ENCODE measurements around the gene DLGAP1. TPM values are rescaled to one million over a fixed set of nuclear protein-coding genes. Genes with fewer than 3 reads are reported as not detected.

The DLGAP1 gene
- total RNA-seq, 6 experiments from 2014 or later = 0.19 to 1.3 (median 0.62) TPM

DNA sequence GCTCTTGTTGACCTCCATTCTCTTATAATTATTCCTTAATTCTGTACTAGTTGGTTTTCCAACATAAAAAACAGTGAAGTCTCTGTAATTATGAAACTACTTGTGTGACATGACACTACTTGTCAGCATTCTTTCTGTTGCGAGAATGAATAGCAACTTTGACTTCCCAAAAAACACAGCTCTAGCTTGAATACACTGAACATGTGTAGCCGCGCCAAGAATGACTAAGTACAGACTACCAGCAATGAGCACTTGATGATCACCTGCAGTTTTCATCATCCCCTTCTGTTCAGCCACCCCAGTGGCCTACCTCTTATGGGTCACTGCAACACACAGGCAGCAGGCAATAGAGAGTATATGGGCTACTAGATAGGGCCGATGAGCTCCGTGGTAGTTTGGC lies 775.9 kb downstream of the DLGAP1 start:
- TF ChIP-seq, protein P1, sequence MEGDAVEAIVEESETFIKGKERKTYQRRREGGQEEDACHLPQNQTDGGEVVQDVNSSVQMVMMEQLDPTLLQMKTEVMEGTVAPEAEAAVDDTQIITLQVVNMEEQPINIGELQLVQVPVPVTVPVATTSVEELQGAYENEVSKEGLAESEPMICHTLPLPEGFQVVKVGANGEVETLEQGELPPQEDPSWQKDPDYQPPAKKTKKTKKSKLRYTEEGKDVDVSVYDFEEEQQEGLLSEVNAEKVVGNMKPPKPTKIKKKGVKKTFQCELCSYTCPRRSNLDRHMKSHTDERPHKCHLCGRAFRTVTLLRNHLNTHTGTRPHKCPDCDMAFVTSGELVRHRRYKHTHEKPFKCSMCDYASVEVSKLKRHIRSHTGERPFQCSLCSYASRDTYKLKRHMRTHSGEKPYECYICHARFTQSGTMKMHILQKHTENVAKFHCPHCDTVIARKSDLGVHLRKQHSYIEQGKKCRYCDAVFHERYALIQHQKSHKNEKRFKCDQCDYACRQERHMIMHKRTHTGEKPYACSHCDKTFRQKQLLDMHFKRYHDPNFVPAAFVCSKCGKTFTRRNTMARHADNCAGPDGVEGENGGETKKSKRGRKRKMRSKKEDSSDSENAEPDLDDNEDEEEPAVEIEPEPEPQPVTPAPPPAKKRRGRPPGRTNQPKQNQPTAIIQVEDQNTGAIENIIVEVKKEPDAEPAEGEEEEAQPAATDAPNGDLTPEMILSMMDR (IDR thresholded peaks at IDR 0.05) = no peak
- Mint-ChIP-seq H3K4me3 (no peak overlapping the region), H3K9me3 (peaks cover 6% of the 10 kb centered on the region; the same call in 1 of the 2 replicates), H3K36me3 (ENCODE audit: low read depth) (peaks cover 6% of the 10 kb centered on the region), H3K27ac (no peak overlapping the region), H3K4me1 (ENCODE audit: low read depth) (peaks cover 36% of the 10 kb centered on the region), H3K27me3 (ENCODE audit: insufficient read depth) (no peaks in the 10 kb centered on the region; the same call in 1 of the 2 replicates)
- DNase-seq = no peak

DNA sequence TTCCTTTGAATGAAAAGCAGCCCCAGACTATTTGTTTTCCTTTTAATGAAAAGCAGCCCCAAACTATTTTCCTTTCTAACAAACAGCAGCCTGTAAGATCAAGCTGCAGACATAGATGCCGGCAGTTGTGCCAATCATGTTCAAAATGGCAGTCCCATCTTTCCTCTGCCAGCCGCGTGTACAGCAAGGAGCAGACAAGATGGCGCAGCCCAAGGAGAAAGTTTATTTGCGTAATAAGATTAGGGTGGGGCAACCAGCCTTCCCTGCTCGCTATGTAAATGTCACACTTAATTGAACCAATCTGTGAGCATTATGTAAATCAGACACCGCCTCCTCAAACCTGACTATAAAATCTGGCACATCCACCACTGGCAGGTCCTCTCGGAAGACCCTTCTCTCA lies 779.1 kb downstream of the DLGAP1 start:
- DNase-seq = no peak
- Mint-ChIP-seq H3K27ac (no peak overlapping the region), H3K36me3 (ENCODE audit: low read depth) (no peaks in the 10 kb centered on the region), H3K4me1 (ENCODE audit: low read depth) (peaks cover 17% of the 10 kb centered on the region), H3K27me3 (ENCODE audit: insufficient read depth) (no peaks in the 10 kb centered on the region; the same call in 1 of the 2 replicates), H3K9me3 (no peaks in the 10 kb centered on the region), H3K4me3 (no peak overlapping the region)
- TF ChIP-seq, protein P1 (IDR thresholded peaks at IDR 0.05) = no peak

DNA sequence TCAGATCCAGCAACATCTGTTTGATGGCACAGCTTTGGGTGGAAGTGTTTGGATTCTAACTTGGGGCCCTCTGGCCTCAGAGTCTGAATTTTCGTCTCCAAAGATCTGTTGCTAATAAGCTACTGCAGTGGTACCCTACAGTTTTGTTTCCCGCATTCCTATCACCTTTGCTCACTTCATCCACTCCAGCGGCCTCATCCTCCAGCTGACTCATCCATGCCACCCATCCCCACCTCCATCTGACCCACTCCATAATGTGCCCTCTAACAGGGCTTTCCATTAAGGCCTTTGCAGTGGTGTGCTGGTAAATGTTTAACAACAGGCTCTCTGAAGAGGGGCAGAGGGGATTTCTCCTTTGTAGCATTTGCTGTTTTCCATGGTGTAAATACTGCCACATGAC lies 779.7 kb downstream of the DLGAP1 start:
- DNase-seq = peak; percentile 26
- Mint-ChIP-seq H3K27ac (no peak overlapping the region; the same call in 1 of the 2 replicates), H3K4me3 (peak overlapping the region; percentile 1; the same call in 1 of the 2 replicates)

DNA sequence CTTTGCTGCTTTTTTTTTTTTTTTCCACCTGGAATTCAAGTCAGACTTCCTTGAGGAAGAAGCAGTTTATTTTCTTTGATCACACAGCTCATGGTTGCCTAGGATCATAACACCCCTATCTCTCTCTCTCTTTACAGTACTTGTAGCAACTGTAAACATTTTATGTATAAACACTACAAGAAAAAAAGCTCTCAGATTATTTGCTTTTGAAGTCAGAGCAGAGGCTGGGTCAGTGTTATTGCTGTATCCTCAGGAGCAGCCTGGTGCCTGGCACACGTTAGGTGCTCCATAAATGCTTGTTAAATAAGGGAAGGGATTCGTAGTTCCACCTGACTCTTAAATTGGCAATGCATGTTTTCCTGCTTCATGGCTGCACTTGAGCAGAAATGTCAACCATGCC lies 783.9 kb downstream of the DLGAP1 start:
- Mint-ChIP-seq H3K4me1 (ENCODE audit: low read depth) (peaks cover 16% of the 10 kb centered on the region), H3K9me3 (no peaks in the 10 kb centered on the region), H3K36me3 (ENCODE audit: low read depth) (no peaks in the 10 kb centered on the region), H3K27me3 (ENCODE audit: insufficient read depth) (no peaks in the 10 kb centered on the region), H3K4me3 (no peak overlapping the region), H3K27ac (no peak overlapping the region)
- DNase-seq = no peak
- TF ChIP-seq, protein P1 (IDR thresholded peaks at IDR 0.05) = no peak

More for the DNA sequence above, 779.7 kb downstream of the DLGAP1 start:
- Mint-ChIP-seq H3K36me3 (ENCODE audit: low read depth) (no peaks in the 10 kb centered on the region), H3K27me3 (ENCODE audit: insufficient read depth) (no peaks in the 10 kb centered on the region; the same call in 1 of the 2 replicates), H3K9me3 (no peaks in the 10 kb centered on the region), H3K4me1 (ENCODE audit: low read depth) (peaks cover 17% of the 10 kb centered on the region)
- TF ChIP-seq, protein P1 (IDR thresholded peaks at IDR 0.05) = no peak

DNA sequence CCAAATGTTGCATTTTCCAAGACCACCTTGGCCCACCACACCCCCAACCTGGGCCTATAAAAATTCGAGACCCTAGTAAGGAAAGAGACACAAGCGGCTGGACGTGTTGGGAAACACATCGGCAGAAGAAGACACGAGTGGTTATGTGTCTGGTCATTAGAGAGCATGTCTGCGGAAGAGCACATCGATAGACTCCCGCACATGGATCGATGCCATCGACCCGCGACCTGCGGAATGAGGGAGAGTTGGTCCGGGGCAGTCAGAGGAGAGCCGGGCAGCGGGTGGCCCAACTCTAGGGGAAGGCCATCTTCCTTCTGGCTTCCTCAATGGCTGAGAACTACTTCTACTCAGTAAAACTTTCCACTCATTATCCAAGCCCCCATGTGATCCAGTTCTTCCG lies 785.7 kb downstream of the DLGAP1 start:
- H3K36me3 Mint-ChIP-seq (ENCODE audit: low read depth) = peaks cover 2% of the 10 kb centered on the region; the same call in 1 of the 2 replicates
- DNase-seq = no peak

More for the DNA sequence above, 785.7 kb downstream of the DLGAP1 start:
- Mint-ChIP-seq H3K4me3 (no peak overlapping the region), H3K9me3 (no peaks in the 10 kb centered on the region; the same call in 1 of the 2 replicates), H3K27me3 (ENCODE audit: insufficient read depth) (no peaks in the 10 kb centered on the region), H3K27ac (no peak overlapping the region), H3K4me1 (ENCODE audit: low read depth) (peaks cover 20% of the 10 kb centered on the region)
- TF ChIP-seq, protein P1 (IDR thresholded peaks at IDR 0.05) = no peak

Measured in HFFc6 (cell line).